Motor neuron (in vitro differentiated cells): ENCODE data around the gene KBTBD2. TPM values are rescaled to one million over a fixed set of nuclear protein-coding genes. Genes with fewer than 3 reads are reported as not detected.
A peak's percentile ranks its signal among the peaks of the same experiment; 100 is the strongest.
"Not testable (repeated sequence)": the region's sequence is repeated elsewhere in the genome, so short reads cannot be mapped to it uniquely, and the experiment has no call there.

Source experiments
- ATAC-seq, 8 experiments: fragments of 200-7000 bp; cut with Tn5 transposase; replicated peaks in 6 of 8; 2 replicates each; pipeline ENCODE4 v1.8.0; 2021; ENCODE audit warnings: mild to moderate bottlenecking in 8 of 8, moderate library complexity in 8 of 8
- H3K27ac ChIP-seq, 2 donors: fragments of 250-450 bp; sonication (Bioruptor Pico); 2 replicates each; pipeline ENCODE4 v1.9.0; 2021; ENCODE audit warnings: antibody characterized with exemption in 2 of 2, mild to moderate bottlenecking in 2 of 2, moderate library complexity in 1 of 2
- H3K4me1 ChIP-seq, 2 donors: fragments of 250-450 bp; sonication (Bioruptor Pico); replicated peaks in 1 of 2; 2 replicates each; pipeline ENCODE4 v1.6.1; 2021; ENCODE audit warnings: antibody characterized with exemption in 2 of 2, mild to moderate bottlenecking in 2 of 2, moderate library complexity in 1 of 2
- H3K4me3 ChIP-seq, 5 donors: fragments of 250-450 bp; sonication (Bioruptor Pico); 2 replicates each; pipeline ENCODE4 v1.9.0; 2021; ENCODE audit warnings: antibody characterized with exemption in 5 of 5, mild to moderate bottlenecking in 5 of 5, moderate library complexity in 4 of 5
- WGBS, 10 experiments: fragments of 450-650 bp; shearing (Covaris generic); methylation state at CpG; one replicate each; pipeline ENCODE4 v1.0.0; 2022; 5-methylcytosine and 5-hydroxymethylcytosine counted together
- in situ Hi-C, 9 experiments: fragments of 400-800 bp; cut with MboI; loops; one replicate each; pipeline ENCODE4 v1.15.0; 2021; ENCODE audit warnings: low sequenced_read_pairs in 9 of 9, low pct_unique_long_range_greater_than_20kb in 2 of 9; ENCODE audit not compliant: unreplicated experiment in 9 of 9
- total RNA-seq, 8 experiments: library from RNA; unstranded; fragments of 300-600 nt; gene quantifications; 2 replicates each; pipeline versions ENCODE4 v1.2.3 to v1.2.4, GENCODE V29; 2022

Gene KBTBD2
- total RNA-seq, 8 experiments from 2014 or later = 20.9 to 62.4 (median 28.3) TPM

DNA sequence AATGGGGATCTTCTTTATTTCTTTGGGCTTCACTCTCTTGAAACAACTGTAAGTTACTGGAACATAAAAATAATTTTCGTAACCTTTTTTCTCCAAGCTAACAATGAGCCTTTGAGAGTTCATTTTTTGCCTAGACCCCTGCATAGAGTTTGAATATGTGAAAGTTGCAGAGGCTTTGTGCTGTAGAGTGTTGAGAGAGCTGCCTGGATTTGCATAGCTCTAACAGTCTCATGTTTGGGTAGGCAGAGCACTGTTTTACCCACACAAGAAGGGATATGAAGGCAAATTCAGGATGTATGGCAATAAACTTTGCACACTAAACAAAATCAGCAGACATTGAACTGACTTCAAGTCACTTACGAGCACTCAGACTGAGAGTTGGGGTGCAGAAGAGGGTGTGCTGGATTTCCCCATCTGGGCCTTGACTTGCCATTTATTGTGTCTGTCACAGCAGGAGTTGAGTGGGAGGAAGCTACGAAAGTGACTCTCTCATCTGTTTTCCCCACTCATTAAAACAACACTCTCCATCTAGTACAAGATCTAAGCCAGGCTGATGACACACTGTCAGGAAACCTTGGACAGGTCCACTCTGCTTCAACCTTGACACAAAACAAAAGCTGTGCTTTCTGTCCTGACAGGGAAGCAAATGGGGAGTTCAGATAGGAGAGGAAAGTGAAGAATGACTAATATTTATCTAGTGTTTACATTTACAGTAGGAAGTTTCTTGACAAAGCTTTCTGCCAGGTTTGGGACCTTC lies 62.4 kb downstream of the KBTBD2 start:
- H3K4me3 ChIP-seq, H3K27ac ChIP-seq, in situ Hi-C loops, H3K4me1 ChIP-seq: not testable (repeated sequence)
- peak in 2 of 8 experiments; percentile 23 to 63 for ATAC-seq
- WGBS, 10 experiments = no CpG with 5 or more reads among the region's 3 CpGs

Other genes with a start within 250 kb of the KBTBD2 start
- gene FKBP9, start 65.7 kb upstream of the KBTBD2 start, total RNA-seq = 100 to 1,000 TPM in 1 of 8 experiments, 10 to 100 TPM in 7; 28.9 to 100 (median 40.4) TPM
- gene NT5C3A, start 171.0 kb upstream of the KBTBD2 start, total RNA-seq = 100 to 1,000 TPM in 1 of 8 experiments, 10 to 100 TPM in 7; 32.1 to 106 (median 38.2) TPM
- 10 to 100 TPM; 10.3 to 30.6 (median 22.9) TPM for gene RP9, start 217.6 kb upstream of the KBTBD2 start, total RNA-seq
- gene BBS9, start 237.8 kb upstream of the KBTBD2 start, total RNA-seq = 10 to 100 TPM; 11.4 to 43.5 (median 22.8) TPM